ENCODE measurements around the gene PSMB8.
A peak's percentile ranks its signal among the peaks of the same experiment; 100 is the strongest.

Gene PSMB8

GRCh38 chr6:32852018-32852843, 8.4 kb upstream of the PSMB8 start:
- no peak for TF ChIP-seq CTCF (IDR thresholded peaks at IDR 0.05; ENCODE audit: insufficient read depth, low read depth, low read length, missing control alignments)
- no peak for DNase-seq (ENCODE audit: low read depth)
- H3K4me3 ChIP-seq (ENCODE audit: low read length), result peak overlapping the region; percentile 83

- DNase-seq (ENCODE audit: low read depth), result no peak
- no peak overlapping the region for H3K4me3 ChIP-seq (ENCODE audit: low read length)
- TF ChIP-seq CTCF (IDR thresholded peaks at IDR 0.05; ENCODE audit: insufficient read depth, low read depth, low read length, missing control alignments), result no peak
Observed at GRCh38 chr6:32851025-32851424, 7.2 kb upstream of the PSMB8 start.

- no peak overlapping the region for H3K4me3 ChIP-seq (ENCODE audit: low read length)
- no peak for DNase-seq (ENCODE audit: low read depth)
- TF ChIP-seq CTCF (IDR thresholded peaks at IDR 0.05; ENCODE audit: insufficient read depth, low read depth, low read length, missing control alignments), result no peak
Observed at GRCh38 chr6:32849126-32849525, 5.3 kb upstream of the PSMB8 start.

GRCh38 chr6:32847795-32848194, 3.9 kb upstream of the PSMB8 start:
- TF ChIP-seq CTCF (IDR thresholded peaks at IDR 0.05; ENCODE audit: insufficient read depth, low read depth, low read length, missing control alignments), result no peak
- no peak overlapping the region for H3K4me3 ChIP-seq (ENCODE audit: low read length)
- no peak for DNase-seq (ENCODE audit: low read depth)

GRCh38 chr6:32847004-32847403, 3.2 kb upstream of the PSMB8 start:
- no peak overlapping the region for H3K4me3 ChIP-seq (ENCODE audit: low read length)
- DNase-seq (ENCODE audit: low read depth), result no peak
- TF ChIP-seq CTCF (IDR thresholded peaks at IDR 0.05; ENCODE audit: insufficient read depth, low read depth, low read length, missing control alignments), result no peak

GRCh38 chr6:32845384-32845884, 1.6 kb upstream of the PSMB8 start:
- no peak for DNase-seq (ENCODE audit: low read depth)
- TF ChIP-seq CTCF (IDR thresholded peaks at IDR 0.05; ENCODE audit: insufficient read depth, low read depth, low read length, missing control alignments), result no peak
- no peak overlapping the region for H3K4me3 ChIP-seq (ENCODE audit: low read length)

All from epithelial cell of esophagus (primary cell).